ENCODE results near the gene MAP4K5. TPM values are rescaled to one million over a fixed set of nuclear protein-coding genes. Genes with fewer than 3 reads are reported as not detected.
A peak's percentile ranks its signal among the peaks of the same experiment; 100 is the strongest.

Gene MAP4K5
- total RNA-seq, 1 experiment from 2014 or later = 73.5 TPM

- no peak for DNase-seq
These were observed 107.3 kb downstream of the MAP4K5 start for GRCh38 chr14:50425105-50425504.

GRCh38 chr14:50423529-50423928 is 108.8 kb downstream of the MAP4K5 start:
- no peak overlapping the region for H3K9ac ChIP-seq (ENCODE audit: low read length)
- no peak overlapping the region for H3K4me2 ChIP-seq (ENCODE audit: low read depth, low read length, poor library complexity, severe bottlenecking)
- no peak for DNase-seq

More at GRCh38 chr14:50425105-50425504, 107.3 kb downstream of the MAP4K5 start:
- H3K4me3 ChIP-seq (ENCODE audit: low read length) = no peak overlapping the region
- 0 out of 2 replicates have a peak, but pooled peaks cover 6% of the 10 kb centered on the region for H3K79me2 ChIP-seq (ENCODE audit: low read length)
- no peaks in the 10 kb centered on the region for H3K27me3 ChIP-seq (ENCODE audit: low read length)
- no peaks in the 10 kb centered on the region for H3K9me3 ChIP-seq (ENCODE audit: low read length)
- H2AFZ ChIP-seq (ENCODE audit: low read length) = no peak overlapping the region
- no peak overlapping the region for H3K4me2 ChIP-seq (ENCODE audit: low read depth, low read length, poor library complexity, severe bottlenecking)
- H3K4me1 ChIP-seq (ENCODE audit: low read length) = peaks cover 24% of the 10 kb centered on the region
- no peak overlapping the region for H3K9ac ChIP-seq (ENCODE audit: low read length)
- H3K36me3 ChIP-seq (ENCODE audit: insufficient read depth, low read length) = peaks cover 46% of the 10 kb centered on the region
- H4K20me1 ChIP-seq (ENCODE audit: insufficient read depth, low read depth, low read length) = no peaks in the 10 kb centered on the region
- no peak overlapping the region for H3K27ac ChIP-seq (ENCODE audit: low read length)
- no peaks in the 10 kb centered on the region for H3K9me2 ChIP-seq (replicated peaks; ENCODE audit: insufficient read depth, low read length)

GRCh38 chr14:50421499-50421898 is 110.9 kb downstream of the MAP4K5 start:
- Histone ChIP-seq H3K27ac (ENCODE audit: low read length) (no peak overlapping the region), H3K9me3 (ENCODE audit: low read length) (no peaks in the 10 kb centered on the region), H3K36me3 (ENCODE audit: insufficient read depth, low read length) (peaks cover 75% of the 10 kb centered on the region), H3K4me2 (ENCODE audit: low read depth, low read length, poor library complexity, severe bottlenecking) (no peak overlapping the region), H4K20me1 (ENCODE audit: insufficient read depth, low read depth, low read length) (no peaks in the 10 kb centered on the region), H3K4me1 (ENCODE audit: low read length) (peaks cover 13% of the 10 kb centered on the region), H3K79me2 (ENCODE audit: low read length) (no peaks in the 10 kb centered on the region; the same call in 1 of the 2 replicates), H3K27me3 (ENCODE audit: low read length) (no peaks in the 10 kb centered on the region), H3K4me3 (ENCODE audit: low read length) (no peak overlapping the region), H2AFZ (ENCODE audit: low read length) (no peak overlapping the region), H3K9me2 (replicated peaks; ENCODE audit: insufficient read depth, low read length) (no peaks in the 10 kb centered on the region), H3K9ac (ENCODE audit: low read length) (no peak overlapping the region)
- no peak for DNase-seq

More at GRCh38 chr14:50423529-50423928, 108.8 kb downstream of the MAP4K5 start:
- Histone ChIP-seq H3K79me2 (ENCODE audit: low read length) (0 out of 2 replicates have a peak, but pooled peaks cover 5% of the 10 kb centered on the region), H3K9me3 (ENCODE audit: low read length) (no peaks in the 10 kb centered on the region), H3K36me3 (ENCODE audit: insufficient read depth, low read length) (peaks cover 60% of the 10 kb centered on the region), H3K27me3 (ENCODE audit: low read length) (no peaks in the 10 kb centered on the region), H3K9me2 (replicated peaks; ENCODE audit: insufficient read depth, low read length) (no peaks in the 10 kb centered on the region), H4K20me1 (ENCODE audit: insufficient read depth, low read depth, low read length) (no peaks in the 10 kb centered on the region), H3K4me3 (ENCODE audit: low read length) (no peak overlapping the region), H3K4me1 (ENCODE audit: low read length) (peaks cover 24% of the 10 kb centered on the region), H2AFZ (ENCODE audit: low read length) (no peak overlapping the region), H3K27ac (ENCODE audit: low read length) (no peak overlapping the region)

- Histone ChIP-seq H3K27ac (ENCODE audit: low read length) (no peak overlapping the region), H3K4me1 (ENCODE audit: low read length) (peaks cover 2% of the 10 kb centered on the region; the same call in 1 of the 2 replicates), H3K36me3 (ENCODE audit: insufficient read depth, low read length) (peaks cover 61% of the 10 kb centered on the region), H4K20me1 (ENCODE audit: insufficient read depth, low read depth, low read length) (no peaks in the 10 kb centered on the region), H3K9ac (ENCODE audit: low read length) (no peak overlapping the region), H3K27me3 (ENCODE audit: low read length) (no peaks in the 10 kb centered on the region), H3K4me3 (ENCODE audit: low read length) (no peak overlapping the region), H3K9me2 (replicated peaks; ENCODE audit: insufficient read depth, low read length) (no peaks in the 10 kb centered on the region), H3K4me2 (ENCODE audit: low read depth, low read length, poor library complexity, severe bottlenecking) (no peak overlapping the region), H2AFZ (ENCODE audit: low read length) (no peak overlapping the region), H3K79me2 (ENCODE audit: low read length) (no peaks in the 10 kb centered on the region; the same call in 1 of the 2 replicates), H3K9me3 (ENCODE audit: low read length) (no peaks in the 10 kb centered on the region)
- DNase-seq = no peak
These were observed 114.5 kb downstream of the MAP4K5 start for GRCh38 chr14:50417853-50418252.

GRCh38 chr14:50410921-50411320 is 121.4 kb downstream of the MAP4K5 start:
- peaks cover 7% of the 10 kb centered on the region for H3K36me3 ChIP-seq (ENCODE audit: insufficient read depth, low read length)
- no peaks in the 10 kb centered on the region for H3K79me2 ChIP-seq (ENCODE audit: low read length)
- no peak for DNase-seq
- H3K9ac ChIP-seq (ENCODE audit: low read length) = no peak overlapping the region
- no peaks in the 10 kb centered on the region for H3K4me1 ChIP-seq (ENCODE audit: low read length)
- H4K20me1 ChIP-seq (ENCODE audit: insufficient read depth, low read depth, low read length) = no peaks in the 10 kb centered on the region
- no peak overlapping the region for H3K4me2 ChIP-seq (ENCODE audit: low read depth, low read length, poor library complexity, severe bottlenecking)
- H2AFZ ChIP-seq (ENCODE audit: low read length) = no peak overlapping the region
- H3K4me3 ChIP-seq (ENCODE audit: low read length) = no peak overlapping the region
- H3K9me2 ChIP-seq (replicated peaks; ENCODE audit: insufficient read depth, low read length) = no peaks in the 10 kb centered on the region
- no peak overlapping the region for H3K27ac ChIP-seq (ENCODE audit: low read length)
- H3K27me3 ChIP-seq (ENCODE audit: low read length) = no peaks in the 10 kb centered on the region
- H3K9me3 ChIP-seq (ENCODE audit: low read length) = no peaks in the 10 kb centered on the region

- no peak overlapping the region for H3K9ac ChIP-seq (ENCODE audit: low read length)
- H3K27me3 ChIP-seq (ENCODE audit: low read length) = no peaks in the 10 kb centered on the region
- H3K27ac ChIP-seq (ENCODE audit: low read length) = no peak overlapping the region
- no peak overlapping the region for H3K4me2 ChIP-seq (ENCODE audit: low read depth, low read length, poor library complexity, severe bottlenecking)
- H3K4me3 ChIP-seq (ENCODE audit: low read length) = no peak overlapping the region
- no peaks in the 10 kb centered on the region for H3K79me2 ChIP-seq (ENCODE audit: low read length)
- H4K20me1 ChIP-seq (ENCODE audit: insufficient read depth, low read depth, low read length) = no peaks in the 10 kb centered on the region
- H3K9me3 ChIP-seq (ENCODE audit: low read length) = no peaks in the 10 kb centered on the region
- peaks cover 5% of the 10 kb centered on the region; the same call in 1 of the 2 replicates for H3K36me3 ChIP-seq (ENCODE audit: insufficient read depth, low read length)
- DNase-seq = no peak
- no peaks in the 10 kb centered on the region for H3K4me1 ChIP-seq (ENCODE audit: low read length)
- no peak overlapping the region for H2AFZ ChIP-seq (ENCODE audit: low read length)
- no peaks in the 10 kb centered on the region for H3K9me2 ChIP-seq (replicated peaks; ENCODE audit: insufficient read depth, low read length)
These were observed 122.3 kb downstream of the MAP4K5 start for GRCh38 chr14:50410071-50410470.

- Histone ChIP-seq H4K20me1 (ENCODE audit: insufficient read depth, low read depth, low read length) (no peaks in the 10 kb centered on the region), H3K9me2 (replicated peaks; ENCODE audit: insufficient read depth, low read length) (no peaks in the 10 kb centered on the region), H3K4me2 (ENCODE audit: low read depth, low read length, poor library complexity, severe bottlenecking) (no peak overlapping the region), H3K27ac (ENCODE audit: low read length) (no peak overlapping the region), H3K4me3 (ENCODE audit: low read length) (no peak overlapping the region), H3K36me3 (ENCODE audit: insufficient read depth, low read length) (no peaks in the 10 kb centered on the region), H3K9ac (ENCODE audit: low read length) (no peak overlapping the region), H3K79me2 (ENCODE audit: low read length) (no peaks in the 10 kb centered on the region), H3K27me3 (ENCODE audit: low read length) (no peaks in the 10 kb centered on the region), H3K9me3 (ENCODE audit: low read length) (no peaks in the 10 kb centered on the region), H2AFZ (ENCODE audit: low read length) (no peak overlapping the region), H3K4me1 (ENCODE audit: low read length) (peaks cover 7% of the 10 kb centered on the region)
- DNase-seq = no peak
These were observed 125.1 kb downstream of the MAP4K5 start for GRCh38 chr14:50407111-50407812.

GRCh38 chr14:50403419-50403818 is 128.9 kb downstream of the MAP4K5 start:
- no peak overlapping the region for H3K4me3 ChIP-seq (ENCODE audit: low read length)
- no peaks in the 10 kb centered on the region for H3K9me2 ChIP-seq (replicated peaks; ENCODE audit: insufficient read depth, low read length)
- no peaks in the 10 kb centered on the region for H3K36me3 ChIP-seq (ENCODE audit: insufficient read depth, low read length)
- no peaks in the 10 kb centered on the region for H3K79me2 ChIP-seq (ENCODE audit: low read length)
- H3K4me1 ChIP-seq (ENCODE audit: low read length) = peaks cover 20% of the 10 kb centered on the region
- H3K4me2 ChIP-seq (ENCODE audit: low read depth, low read length, poor library complexity, severe bottlenecking) = no peak overlapping the region
- H2AFZ ChIP-seq (ENCODE audit: low read length) = no peak overlapping the region
- H4K20me1 ChIP-seq (ENCODE audit: insufficient read depth, low read depth, low read length) = no peaks in the 10 kb centered on the region
- H3K27ac ChIP-seq (ENCODE audit: low read length) = 0 out of 2 replicates have a peak overlapping the region, but pooled peaks have one; percentile 24
- no peak for DNase-seq
- H3K9me3 ChIP-seq (ENCODE audit: low read length) = no peaks in the 10 kb centered on the region
- no peaks in the 10 kb centered on the region for H3K27me3 ChIP-seq (ENCODE audit: low read length)
- no peak overlapping the region for H3K9ac ChIP-seq (ENCODE audit: low read length)

All from Karpas-422 (cell line).